GM12874 (cell line): ENCODE data around the gene RPL27A.

Source experiments
- TF ChIP-seq, protein P1 (sequence below): IDR thresholded peaks from 2 replicates; pipeline ENCODE4 v1.5.1; 2011; ENCODE audit warnings: low read depth, mild to moderate bottlenecking, control low read depth, low read length, moderate library complexity; ENCODE audit not compliant: insufficient read depth

RPL27A gene

DNA sequence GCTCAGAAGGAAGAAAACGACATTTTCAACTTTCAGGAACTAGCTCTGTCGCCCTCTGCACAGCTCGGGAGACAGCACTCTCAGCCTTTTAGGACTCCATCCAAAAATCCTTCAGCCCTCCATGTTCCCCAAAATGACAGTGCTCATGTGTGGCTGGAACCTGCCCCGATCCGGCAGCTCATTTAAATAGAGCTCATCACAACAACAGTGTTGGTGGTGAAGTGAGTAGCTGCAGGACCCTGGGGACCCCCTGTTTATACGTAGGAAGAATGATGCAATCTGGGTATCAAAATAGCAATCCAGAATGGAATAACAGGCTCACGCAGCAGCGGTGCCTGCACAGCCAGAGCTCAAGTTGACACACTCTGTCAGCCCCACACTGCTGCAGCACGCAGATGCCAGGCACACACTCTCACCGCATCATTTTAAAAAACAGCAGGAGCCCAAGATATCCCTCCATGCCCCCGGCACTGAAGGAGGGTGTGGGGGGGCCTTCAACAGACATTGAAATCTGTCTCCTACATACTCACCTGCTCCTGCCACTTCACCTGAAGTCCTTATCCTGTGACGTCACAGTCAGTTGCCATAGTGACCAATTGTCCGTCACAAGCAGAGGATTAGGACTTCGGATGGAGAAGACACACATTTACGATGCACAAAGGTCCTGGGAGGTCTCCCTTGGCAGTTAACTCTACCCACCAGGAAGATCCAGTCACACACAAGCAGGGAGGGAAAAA lies 24.1 kb upstream of the RPL27A start:
- TF ChIP-seq, protein P1, sequence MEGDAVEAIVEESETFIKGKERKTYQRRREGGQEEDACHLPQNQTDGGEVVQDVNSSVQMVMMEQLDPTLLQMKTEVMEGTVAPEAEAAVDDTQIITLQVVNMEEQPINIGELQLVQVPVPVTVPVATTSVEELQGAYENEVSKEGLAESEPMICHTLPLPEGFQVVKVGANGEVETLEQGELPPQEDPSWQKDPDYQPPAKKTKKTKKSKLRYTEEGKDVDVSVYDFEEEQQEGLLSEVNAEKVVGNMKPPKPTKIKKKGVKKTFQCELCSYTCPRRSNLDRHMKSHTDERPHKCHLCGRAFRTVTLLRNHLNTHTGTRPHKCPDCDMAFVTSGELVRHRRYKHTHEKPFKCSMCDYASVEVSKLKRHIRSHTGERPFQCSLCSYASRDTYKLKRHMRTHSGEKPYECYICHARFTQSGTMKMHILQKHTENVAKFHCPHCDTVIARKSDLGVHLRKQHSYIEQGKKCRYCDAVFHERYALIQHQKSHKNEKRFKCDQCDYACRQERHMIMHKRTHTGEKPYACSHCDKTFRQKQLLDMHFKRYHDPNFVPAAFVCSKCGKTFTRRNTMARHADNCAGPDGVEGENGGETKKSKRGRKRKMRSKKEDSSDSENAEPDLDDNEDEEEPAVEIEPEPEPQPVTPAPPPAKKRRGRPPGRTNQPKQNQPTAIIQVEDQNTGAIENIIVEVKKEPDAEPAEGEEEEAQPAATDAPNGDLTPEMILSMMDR: no peak

DNA sequence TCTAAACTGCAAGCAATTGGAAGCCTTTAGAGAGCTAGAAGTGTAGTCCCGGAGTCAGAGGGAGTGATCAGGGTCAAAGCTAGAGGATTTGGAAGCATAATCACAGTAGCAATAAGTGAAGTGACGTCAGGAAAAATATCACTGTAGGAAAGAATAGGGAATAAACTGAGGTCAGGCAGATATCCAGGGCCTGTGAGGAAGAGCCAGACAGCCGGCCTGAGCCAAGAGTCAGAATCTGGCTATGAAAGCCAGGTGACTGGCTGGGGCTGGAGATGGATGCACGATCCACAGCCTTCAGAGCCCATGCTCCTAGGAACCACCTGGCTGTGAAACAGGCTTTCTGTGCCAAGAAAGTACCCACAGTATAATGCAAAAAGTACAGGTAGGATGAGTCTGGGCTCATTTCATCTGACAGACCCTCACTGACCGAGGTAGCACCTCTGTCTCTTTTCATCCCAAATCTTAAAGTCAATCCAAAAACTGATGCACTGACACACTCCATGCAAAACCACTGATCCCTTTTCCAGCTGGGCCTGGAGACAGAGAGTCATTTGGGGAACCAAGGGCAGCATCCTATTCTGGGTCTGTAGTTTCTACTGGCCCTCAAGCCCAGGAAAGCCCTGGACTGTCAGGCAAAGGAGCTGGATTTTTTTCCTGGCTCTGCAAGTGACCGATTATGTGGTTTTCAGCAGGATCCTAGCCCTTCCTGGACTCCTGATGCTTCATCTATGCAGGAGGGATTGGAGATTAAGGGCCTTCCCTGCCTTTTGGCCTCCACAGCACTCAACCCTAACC lies 21.4 kb upstream of the RPL27A start:
- TF ChIP-seq, protein P1: no peak

DNA sequence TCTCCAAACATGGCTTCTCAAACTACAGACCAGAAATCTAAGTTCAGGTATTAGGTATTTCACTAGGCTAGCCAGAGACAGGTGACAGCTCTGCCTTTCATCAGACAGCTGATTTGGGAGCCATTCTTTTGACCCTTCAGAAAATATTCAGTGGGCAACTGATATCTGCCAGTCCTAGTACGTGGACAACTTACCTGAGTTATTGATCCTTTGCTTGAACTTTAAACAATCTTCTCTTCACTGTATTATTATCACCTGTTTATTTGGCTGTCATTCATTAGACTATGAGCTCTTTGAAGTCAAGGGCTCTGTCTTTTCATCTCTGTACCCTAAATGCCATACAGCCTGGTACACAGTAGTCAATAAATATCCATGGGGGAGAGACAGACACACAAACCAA lies 17.4 kb upstream of the RPL27A start:
- TF ChIP-seq, protein P1: no peak

DNA sequence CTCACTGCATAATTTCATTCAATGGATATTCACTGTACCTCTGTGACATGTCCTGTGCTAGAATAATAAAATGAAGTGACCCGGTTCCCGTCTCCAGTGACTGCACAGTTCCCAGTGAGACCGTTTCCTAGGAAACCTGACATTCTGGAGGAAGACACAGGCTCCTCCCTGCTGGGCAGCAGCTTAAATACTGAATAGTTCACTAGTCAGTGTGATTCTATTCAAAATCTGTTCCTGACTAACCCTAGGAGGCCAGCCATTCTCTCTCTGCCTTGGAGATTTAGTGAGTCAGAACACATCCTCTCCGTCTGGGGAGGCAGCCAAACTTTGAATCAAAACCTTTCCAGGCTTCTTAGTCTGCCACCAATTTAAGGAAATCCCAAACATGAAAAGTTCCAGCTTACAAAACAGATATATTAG lies 11.4 kb upstream of the RPL27A start:
- TF ChIP-seq, protein P1: no peak

DNA sequence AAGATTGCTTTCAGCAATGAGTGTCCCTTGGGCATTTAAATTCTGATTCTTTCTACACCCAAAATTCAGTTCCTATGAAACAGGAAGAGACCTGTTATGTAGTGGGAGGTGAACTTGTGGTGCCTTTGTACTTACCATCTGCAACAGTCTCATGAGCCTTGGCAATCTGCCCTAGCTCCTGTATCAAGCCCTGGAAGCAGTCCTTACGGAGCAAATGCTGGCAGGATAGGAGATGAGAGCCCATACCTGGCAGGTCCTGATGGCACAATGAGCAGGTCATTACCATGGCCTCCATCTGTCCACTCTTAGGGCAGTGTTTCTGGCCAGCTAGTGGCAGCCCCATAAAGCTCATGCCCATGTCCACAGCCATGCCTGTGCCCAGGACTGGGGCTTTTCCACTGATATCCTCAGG lies 10.9 kb upstream of the RPL27A start:
- TF ChIP-seq, protein P1: no peak

DNA sequence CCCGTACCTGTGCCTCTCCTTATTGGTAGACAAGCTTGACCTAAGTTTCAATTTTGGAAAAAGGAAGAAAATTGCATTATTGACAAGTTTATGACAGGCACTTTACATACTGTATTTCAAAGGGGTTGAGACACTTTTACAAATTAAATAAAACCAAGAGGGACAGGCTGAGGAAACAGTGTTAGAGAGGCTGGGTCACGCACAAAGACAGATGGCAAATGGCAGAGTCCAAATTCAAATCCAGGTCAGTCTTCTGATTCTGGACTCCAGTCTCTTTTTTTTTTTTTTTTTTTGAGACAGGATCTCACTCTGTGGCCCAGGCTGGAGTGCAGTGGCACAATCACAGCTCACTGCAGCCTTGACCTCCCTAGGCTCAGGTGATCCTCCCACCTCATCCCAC lies 10.2 kb upstream of the RPL27A start:
- TF ChIP-seq, protein P1: no peak

DNA sequence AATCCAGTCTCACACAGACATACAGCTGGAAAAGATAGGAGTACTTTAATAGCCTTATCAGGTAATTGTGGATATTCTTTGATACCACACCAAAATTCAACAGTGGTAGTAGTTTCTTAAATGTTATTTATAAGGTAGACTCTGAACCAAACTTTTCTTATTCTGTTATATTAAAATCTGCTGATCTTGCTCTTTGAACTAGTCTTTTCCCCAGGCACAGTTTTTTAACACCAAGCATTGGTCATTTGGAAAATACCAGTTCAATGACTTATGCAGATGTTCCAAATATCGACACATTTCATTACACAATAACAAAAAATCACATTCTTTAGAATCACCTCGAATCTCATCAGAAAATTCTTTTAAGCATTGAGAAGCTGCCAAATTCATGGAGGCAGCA lies 7.7 kb upstream of the RPL27A start:
- TF ChIP-seq, protein P1: no peak
